NCI-H524 (cell line): ENCODE measurements around the gene RHEBL1.

ENCODE experiments used
- DNase-seq, 2 experiments: peaks; one replicate each; lab custom pipeline; 2025; lab: John Stamatoyannopoulos, UW

The RHEBL1 gene

GRCh38 chr12:49054524-49054923 lies 15.3 kb downstream of the RHEBL1 start:
- DNase-seq = no peak

GRCh38 chr12:49054096-49054495 lies 15.7 kb downstream of the RHEBL1 start:
- no peak for DNase-seq

DNA sequence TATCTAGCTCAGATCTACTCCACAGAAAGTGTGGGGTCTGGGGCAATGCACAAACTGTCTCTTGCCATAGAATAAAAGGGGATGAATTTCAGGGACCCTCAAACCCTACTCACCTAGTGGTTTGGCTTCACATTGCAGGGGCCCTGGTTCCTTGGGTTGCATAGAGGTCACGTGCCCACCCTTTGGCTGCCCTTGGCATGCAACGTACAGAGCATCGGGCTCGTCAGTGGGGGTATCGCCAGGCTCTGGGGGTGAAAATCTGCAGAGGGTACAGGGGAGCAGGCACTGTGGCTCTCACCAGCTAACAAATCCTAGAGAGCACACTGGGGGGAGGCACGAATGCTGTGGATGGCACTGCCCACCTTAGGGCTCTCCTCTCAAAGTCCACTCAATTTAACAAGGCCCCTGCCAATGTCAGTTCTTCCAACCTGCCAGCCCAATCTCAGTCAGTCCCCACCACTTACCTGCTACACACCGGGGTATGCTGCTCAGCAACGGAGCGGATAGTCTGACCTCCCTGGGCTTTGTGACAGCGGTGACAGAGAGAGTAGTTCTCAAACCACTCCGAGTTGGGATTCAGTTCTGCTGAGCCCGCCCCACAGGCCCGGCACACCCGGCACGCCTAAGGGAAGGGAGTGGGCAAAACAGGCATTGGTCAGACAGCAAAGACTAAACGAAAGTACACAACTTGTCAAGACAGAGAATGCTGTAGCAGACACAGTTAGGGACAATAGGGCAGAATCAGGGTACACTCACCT lies 17.1 kb downstream of the RHEBL1 start:
- DNase-seq = no peak

DNA sequence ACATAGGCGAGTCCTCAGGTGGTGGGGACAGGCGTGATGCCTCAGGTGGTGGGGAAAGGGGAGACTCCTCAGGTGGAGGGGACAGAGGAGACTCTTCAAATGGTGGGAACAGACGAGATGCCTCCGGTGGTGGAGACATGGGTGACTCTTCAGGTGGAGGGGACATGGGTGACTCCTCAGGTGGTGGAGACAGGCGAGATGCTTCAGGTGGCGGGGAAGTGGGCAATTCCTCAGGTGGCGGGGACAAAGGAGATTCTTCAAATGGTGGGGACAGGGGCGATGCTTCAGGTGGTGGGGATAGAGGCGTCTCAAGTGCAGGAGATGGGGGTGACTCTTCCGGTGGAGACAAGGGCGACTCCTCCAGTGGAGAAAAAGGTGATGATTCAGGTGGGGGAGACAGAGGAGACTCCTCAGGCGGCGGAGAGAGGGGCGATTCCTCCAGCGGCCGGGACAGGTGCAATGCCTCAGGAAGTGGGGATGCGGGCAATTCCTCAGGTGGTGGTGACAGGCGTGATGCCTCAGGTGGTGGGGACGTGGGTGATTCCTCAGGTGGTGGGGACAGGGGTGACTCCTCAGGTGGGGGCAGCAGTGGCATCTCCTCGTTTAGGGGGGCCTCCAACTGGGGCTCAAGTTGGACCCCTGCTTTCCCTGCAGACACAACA lies 17.9 kb downstream of the RHEBL1 start:
- DNase-seq = no peak

GRCh38 chr12:49051373-49051764 lies 18.4 kb downstream of the RHEBL1 start:
- no peak for DNase-seq

DNA sequence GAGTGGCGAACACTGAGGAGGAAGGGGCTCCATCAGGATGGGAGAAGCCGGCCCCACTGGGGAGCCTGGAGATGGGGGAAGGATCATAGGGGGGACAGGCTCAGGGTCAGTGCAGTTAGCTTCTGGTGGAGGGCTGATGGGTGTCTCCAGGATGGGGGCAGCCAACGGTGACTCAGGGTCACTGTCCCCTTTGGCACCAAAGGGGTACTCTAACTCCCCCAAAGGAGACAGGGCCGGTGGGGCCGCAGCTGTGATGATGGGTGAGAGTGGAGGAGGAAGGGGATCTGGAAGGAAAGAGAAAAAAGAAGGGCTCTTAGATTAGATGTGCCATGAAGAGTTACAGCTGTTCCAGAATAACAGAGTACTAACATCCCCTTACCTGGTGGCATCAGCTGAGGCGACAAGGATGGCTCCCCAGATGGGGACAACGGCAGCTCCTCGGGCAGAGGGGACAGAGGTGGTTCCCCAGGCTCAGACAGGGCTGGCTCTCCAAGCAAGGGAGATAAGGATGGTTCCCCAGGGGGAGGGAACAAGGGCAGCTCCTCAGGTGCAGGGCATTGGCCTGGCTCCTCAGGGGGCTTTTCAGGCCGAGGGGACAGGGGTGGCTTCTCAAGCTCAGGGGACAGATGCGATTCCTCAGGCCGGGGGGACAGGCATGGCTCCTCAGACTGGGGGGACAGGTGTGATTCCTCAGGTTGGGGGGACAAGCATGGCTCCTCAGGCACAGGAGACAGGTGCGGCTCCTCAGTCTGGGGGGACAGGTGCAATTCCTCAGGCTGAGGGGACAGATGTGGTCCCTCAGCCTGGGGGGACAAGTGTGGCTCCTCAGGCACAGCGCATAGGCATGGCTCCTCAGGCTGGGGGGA lies 19.0 kb downstream of the RHEBL1 start:
- DNase-seq = no peak

DNA sequence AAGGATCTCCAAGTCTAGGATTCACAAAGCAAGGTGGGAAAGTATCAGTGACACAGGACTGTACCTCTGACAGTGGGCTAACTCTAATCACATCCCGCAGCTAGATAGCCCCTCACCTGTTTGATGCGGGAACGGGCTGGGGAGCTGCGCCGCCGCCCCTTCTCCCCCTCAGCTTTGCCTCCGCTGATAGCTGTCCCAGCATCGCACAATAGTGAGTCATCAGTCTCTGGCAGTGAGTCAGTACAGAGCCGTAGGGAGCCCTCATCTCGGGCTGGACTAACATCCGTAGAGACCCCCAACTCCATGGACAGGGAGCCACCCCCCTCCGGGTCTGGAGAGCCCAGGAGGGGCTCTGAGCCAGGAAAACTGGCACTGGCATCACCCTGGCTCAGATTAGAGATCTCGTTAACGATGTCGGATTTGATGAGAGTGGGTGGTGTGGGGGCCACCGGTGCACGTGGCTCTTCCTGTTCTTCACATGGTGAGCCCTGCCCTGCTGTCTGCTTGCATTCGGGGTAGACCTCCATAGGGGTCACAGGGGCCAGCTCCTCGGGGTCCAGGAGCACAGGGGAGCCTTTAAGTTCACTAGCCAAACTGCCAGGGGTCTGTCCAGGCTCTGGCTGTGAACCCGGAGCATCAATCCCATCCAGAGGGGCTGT lies 20.1 kb downstream of the RHEBL1 start:
- DNase-seq = no peak

DNA sequence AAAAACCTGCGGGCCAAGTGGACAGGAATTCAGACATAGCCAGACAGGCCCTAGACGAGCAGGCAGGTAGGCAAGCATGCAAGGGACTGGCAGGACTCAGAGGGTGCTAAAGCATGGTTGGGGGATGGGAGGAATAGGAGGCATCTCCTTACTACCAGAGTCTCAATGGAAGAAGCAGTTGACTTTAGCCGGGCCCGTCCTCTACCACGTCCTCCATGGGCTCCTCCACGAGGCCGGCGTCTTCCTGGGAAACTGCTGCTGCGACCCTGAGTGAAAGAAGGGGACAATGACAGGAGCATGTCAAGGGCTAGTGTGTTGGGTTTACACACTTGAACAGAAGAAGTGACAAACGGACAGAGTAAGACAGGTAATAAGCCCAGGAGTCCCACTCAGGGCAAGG lies 20.8 kb downstream of the RHEBL1 start:
- DNase-seq = no peak

GRCh38 chr12:49046129-49046895 lies 23.5 kb downstream of the RHEBL1 start:
- DNase-seq = no peak

DNA sequence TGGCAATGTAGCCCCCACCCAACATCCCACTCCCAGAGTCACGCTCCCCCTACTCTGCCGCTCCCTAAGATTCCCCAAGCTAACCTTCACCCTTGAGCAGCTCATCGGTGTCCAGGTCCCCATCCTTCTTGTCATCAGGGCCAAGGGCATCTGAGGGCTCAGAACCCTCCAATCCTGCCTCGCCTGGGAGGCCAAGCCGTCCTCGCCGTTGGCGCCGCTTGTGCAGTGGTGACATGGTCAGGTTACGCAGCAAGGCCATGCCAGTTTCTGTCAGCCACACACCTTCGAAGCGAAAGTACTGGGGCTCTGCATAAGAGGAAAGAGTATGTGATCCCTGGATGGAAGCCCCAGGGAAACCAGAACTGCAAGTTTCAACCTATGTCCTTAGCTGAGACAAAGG lies 25.1 kb downstream of the RHEBL1 start:
- no peak for DNase-seq

DNA sequence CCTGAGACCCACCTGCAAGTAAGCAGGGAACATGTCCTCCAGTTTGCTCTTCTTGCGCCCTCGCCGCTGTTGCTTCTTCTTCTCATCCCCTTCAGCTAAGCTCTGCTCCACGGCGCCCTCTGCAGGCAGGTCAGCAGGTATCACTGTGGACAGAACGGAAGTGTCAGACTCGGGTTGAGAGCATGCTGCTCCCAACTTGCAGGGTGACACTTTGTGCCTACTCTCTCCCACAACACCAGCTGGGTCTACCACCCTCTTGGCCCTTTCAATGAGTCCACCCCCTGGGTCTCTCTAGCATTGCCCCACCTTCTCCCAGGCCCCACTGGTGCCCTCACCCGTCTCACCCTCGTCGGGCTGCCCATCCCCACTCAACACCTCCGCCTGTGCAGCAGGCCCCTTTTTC lies 25.9 kb downstream of the RHEBL1 start:
- DNase-seq = peak; percentile 1 to 17

DNA sequence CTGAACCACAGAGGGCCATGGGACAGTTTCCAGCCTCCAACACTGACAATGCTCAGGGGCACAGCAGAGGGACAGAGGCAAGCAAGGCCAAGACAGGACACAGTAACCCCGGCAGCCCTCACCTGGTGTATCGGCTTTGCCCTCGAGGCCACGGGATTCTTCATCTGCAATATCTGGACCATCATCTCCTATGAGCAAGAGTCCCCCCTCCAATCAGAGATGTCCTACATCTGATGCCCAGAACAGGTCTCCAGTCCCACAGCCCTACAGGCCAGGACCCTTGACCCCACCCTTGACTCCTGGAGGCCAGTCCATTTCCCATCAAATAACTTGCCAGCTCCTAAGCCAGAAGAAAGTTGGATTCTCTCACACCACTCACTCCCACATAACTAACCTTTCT lies 26.5 kb downstream of the RHEBL1 start:
- no peak for DNase-seq

- DNase-seq = no peak
Observed at GRCh38 chr12:49041881-49042484, 27.8 kb downstream of the RHEBL1 start.

GRCh38 chr12:49041036-49041880 lies 28.5 kb downstream of the RHEBL1 start:
- no peak for DNase-seq

DNA sequence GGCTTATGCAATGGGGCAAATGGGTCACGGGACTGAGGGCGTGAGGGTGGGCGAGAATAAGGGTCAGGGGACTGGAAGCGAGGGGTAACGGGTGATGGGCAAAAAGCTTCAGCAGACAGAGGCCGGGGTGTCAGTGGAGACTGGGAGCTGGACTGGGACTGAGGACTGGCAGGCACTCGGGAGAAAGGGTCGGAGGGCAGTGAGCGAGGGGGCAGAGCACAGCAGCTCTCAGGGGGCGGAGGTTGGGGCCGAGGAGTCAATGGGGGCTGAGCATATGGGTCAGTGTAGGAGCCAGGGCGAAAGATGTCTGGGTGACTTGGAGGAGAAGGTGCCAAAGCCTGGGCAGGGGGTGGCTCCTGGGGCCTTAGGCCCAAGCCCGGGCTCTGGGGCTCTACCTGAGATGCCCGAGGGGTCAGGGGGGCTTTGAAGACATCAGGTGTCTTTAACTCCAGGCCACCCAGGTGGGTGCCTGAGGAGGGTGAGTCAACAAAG lies 29.4 kb downstream of the RHEBL1 start:
- no peak for DNase-seq

DNA sequence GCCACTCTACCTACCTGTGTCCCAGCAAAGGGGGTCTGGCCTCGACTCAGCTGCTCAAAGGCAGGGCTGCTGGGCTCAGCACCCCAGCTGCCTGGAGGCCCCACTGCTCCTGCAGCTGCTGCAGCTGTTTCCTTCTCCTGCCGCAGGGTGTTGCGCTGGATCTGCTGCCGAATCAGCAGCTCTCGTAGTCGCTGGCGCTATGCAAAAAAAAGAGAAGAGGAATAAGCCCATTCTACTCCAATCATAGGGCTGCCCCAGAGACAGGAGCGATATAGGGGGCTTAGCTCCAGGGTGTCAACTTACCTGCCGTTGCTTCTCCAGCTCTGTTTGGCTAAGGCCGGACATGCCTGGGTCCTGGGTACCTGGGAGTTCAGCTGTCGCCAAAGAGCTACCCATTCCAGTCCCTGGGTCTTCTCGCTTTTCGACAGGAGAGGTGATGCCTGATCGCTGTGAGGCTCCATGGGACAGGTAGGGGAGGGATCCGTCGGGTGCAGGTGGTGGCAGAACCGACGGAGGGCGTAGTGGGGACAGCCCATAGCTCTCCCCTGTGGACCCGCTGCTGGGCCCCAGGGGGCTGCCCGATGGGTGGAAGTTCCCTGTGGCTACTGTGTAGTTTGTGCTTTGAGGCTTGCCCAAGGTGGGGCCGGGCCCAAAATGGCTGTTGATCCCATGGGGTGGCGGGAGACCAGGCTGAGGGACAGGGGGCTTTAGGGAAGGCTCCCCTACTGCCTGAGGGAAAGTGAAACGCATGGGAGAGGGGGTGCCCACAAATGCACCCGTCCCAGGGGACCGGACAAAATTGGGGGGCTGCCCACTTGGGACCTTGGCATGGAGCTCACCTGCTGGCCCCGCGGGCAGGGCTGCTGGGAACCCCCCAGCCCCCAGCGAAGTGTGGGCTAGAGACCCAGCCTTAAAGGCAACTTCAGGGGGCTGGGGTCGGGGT lies 30.1 kb downstream of the RHEBL1 start:
- no peak for DNase-seq

- no peak for DNase-seq
Observed at GRCh38 chr12:49038291-49038955, 31.4 kb downstream of the RHEBL1 start.

DNA sequence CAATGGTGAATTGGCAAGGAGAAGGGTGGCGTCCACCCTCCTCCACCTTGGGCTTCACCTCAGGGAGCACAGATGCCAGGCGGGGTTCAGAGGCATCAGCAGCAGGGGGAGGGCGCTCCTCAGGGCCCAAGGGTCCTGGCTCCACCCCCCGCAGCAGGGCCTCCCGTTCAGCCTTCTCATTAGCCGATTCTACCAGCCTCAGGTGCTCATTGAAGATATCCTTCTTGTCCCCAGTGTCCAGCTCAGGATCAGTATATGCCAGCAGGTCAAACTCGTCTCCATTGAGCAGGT lies 31.9 kb downstream of the RHEBL1 start:
- DNase-seq = no peak
